ENCODE results near the gene SRA1. TPM values are rescaled to one million over a fixed set of nuclear protein-coding genes. Genes with fewer than 3 reads are reported as not detected.
A peak's percentile ranks its signal among the peaks of the same experiment; 100 is the strongest.

SRA1 gene
- total and polyA plus RNA-seq, 9 of the 15 experiments (the other 6 are each of a cell fraction or from before 2014, with no cell fraction given), result 24.1 to 47.4 (median 41.3) TPM

- TF ChIP-seq ZNF449 (CRISPR knock-in tag; IDR thresholded peaks at IDR 0.05), result no peak
- peak; percentile 80 for TF ChIP-seq DPF2 (IDR thresholded peaks at IDR 0.05)
- peak; percentile 18 for TF ChIP-seq DACH1 (IDR thresholded peaks at IDR 0.05; ENCODE audit: partially characterized antibody)
- TF ChIP-seq ARID4B (CRISPR knock-in tag; IDR thresholded peaks at IDR 0.05), result no peak
- no peak for TF ChIP-seq MAZ (CRISPR knock-in tag; conservative IDR thresholded peaks at IDR 0.05 in 1 of 2, IDR thresholded peaks at IDR 0.05 in 1 of 2)
- no peak for TF ChIP-seq THRA (IDR thresholded peaks at IDR 0.05)
- TF ChIP-seq PTTG1 (tag; IDR thresholded peaks at IDR 0.05; ENCODE audit: low read depth), result no peak
- peak; percentile 26; the same call in 1 of the 2 replicates for TF ChIP-seq MYC (IDR thresholded peaks at IDR 0.05; ENCODE audit: low read depth, low read length)
- no peak for TF ChIP-seq MYC (CRISPR knock-in tag; IDR thresholded peaks at IDR 0.05; ENCODE audit: borderline replicate concordance, low read depth)
- no peak for TF ChIP-seq RBM17 (IDR thresholded peaks at IDR 0.05; ENCODE audit: borderline replicate concordance, low read depth, low read length)
- TF ChIP-seq PBX2 (CRISPR knock-in tag; IDR thresholded peaks at IDR 0.05; ENCODE audit: low read depth), result no peak
- TF ChIP-seq PBX2 (tag; conservative IDR thresholded peaks at IDR 0.05; ENCODE audit: low read depth), result no peak; the same call in 1 of the 2 replicates
- no peak for TF ChIP-seq GTF2B (IDR thresholded peaks at IDR 0.05; ENCODE audit: extremely low read depth, insufficient read length)
- TF ChIP-seq FOXA3 (CRISPR knock-in tag; conservative IDR thresholded peaks at IDR 0.05 in 1 of 2, IDR thresholded peaks at IDR 0.05 in 1 of 2), result no peak; a peak in 1 of 4 replicates
Observed at GRCh38 chr5:140554454-140554853, 2.8 kb downstream of the SRA1 start (continued).
